Measurements from ENCODE around the gene CLIP1. TPM values are rescaled to one million over a fixed set of nuclear protein-coding genes. Genes with fewer than 3 reads are reported as not detected.
"Not testable (repeated sequence)": the region's sequence is repeated elsewhere in the genome, so short reads cannot be mapped to it uniquely, and the experiment has no call there.

The CLIP1 gene
- polyA plus RNA-seq, 1 of the 3 experiments (the other 2 are of a cell fraction): 33.9 TPM

GRCh38 chr12:122265476-122265875 is 157.0 kb downstream of the CLIP1 start:
- Histone ChIP-seq H3K36me3 (replicated peaks in 1 of 2; ENCODE audit: control insufficient read depth in 1 of 2, insufficient read depth in 2 of 2, low read length in 1 of 2) (peaks cover 23% of the 10 kb centered on the region in 2 experiments), H3K27me3 (ENCODE audit: insufficient read depth) (no peaks in the 10 kb centered on the region), H3K9me2 (no peaks in the 10 kb centered on the region), H3K4me1 (ENCODE audit: control insufficient read depth in 1 of 2, insufficient read depth in 2 of 2, low read depth in 1 of 2, low read length in 1 of 2) (peaks cover 0 to 4% of the 10 kb centered on the region in 2 experiments; a peak in 1 of 4 replicates), H3F3A (replicated peaks; ENCODE audit: insufficient read depth) (peaks cover 21% of the 10 kb centered on the region), H3K4me2 (peak overlapping the region; percentile 87), H2AFZ (ENCODE audit: low read depth) (peak overlapping the region; percentile 88), H3K27ac (ENCODE audit: low read depth in 2 of 2, low read length in 1 of 2) (peak overlapping the region; percentile 86 to 89; a peak in 3 of 4 replicates), H3K9me3 (no peaks in the 10 kb centered on the region), H4K20me1 (ENCODE audit: insufficient read depth) (no peaks in the 10 kb centered on the region), H3K79me2 (ENCODE audit: insufficient read depth) (peaks cover 26% of the 10 kb centered on the region; the same call in 1 of the 2 replicates), H3K9ac (peak overlapping the region; percentile 91), H3K4me3 (ENCODE audit: low read depth in 2 of 2, low read length in 1 of 2) (peak overlapping the region; percentile 84 to 86)
- no peak for DNase-seq
- no peak for TF ChIP-seq TAF1 (IDR thresholded peaks at IDR 0.05; ENCODE audit: borderline replicate concordance, low read depth, low read length)
- TF ChIP-seq FOSL2 (IDR thresholded peaks at IDR 0.05; ENCODE audit: borderline replicate concordance, low read depth): no peak
- TF ChIP-seq PBX3 (IDR thresholded peaks at IDR 0.05): no peak
- TF ChIP-seq RXRA (IDR thresholded peaks at IDR 0.05; ENCODE audit: borderline replicate concordance, low read depth): no peak
- TF ChIP-seq CHD2 (IDR thresholded peaks at IDR 0.05; ENCODE audit: low read length, partially characterized antibody): no peak
- no peak for TF ChIP-seq ZBTB33 (IDR thresholded peaks at IDR 0.05; ENCODE audit: borderline replicate concordance, low read depth)
- TF ChIP-seq POLR2AphosphoS5 (IDR thresholded peaks at IDR 0.05; ENCODE audit: low read depth, low read length): no peak
- TF ChIP-seq JUND (IDR thresholded peaks at IDR 0.05): no peak
- TF ChIP-seq CTCF (IDR thresholded peaks at IDR 0.05): no peak
- no peak for TF ChIP-seq ELF1 (IDR thresholded peaks at IDR 0.05)
- no peak for TF ChIP-seq GABPA (IDR thresholded peaks at IDR 0.05; ENCODE audit: low read depth)
- no peak for TF ChIP-seq EP300 (IDR thresholded peaks at IDR 0.05; ENCODE audit: borderline replicate concordance in 1 of 2, low read depth in 1 of 2, low read length in 1 of 2)
- TF ChIP-seq USF2 (IDR thresholded peaks at IDR 0.05; ENCODE audit: borderline replicate concordance, low read depth, low read length): no peak
- no peak for TF ChIP-seq USF1 (IDR thresholded peaks at IDR 0.05; ENCODE audit: borderline replicate concordance, low read depth)
- TF ChIP-seq IRF3 (IDR thresholded peaks at IDR 0.05; ENCODE audit: low read depth, low read length): no peak
- no peak for TF ChIP-seq MEF2A (IDR thresholded peaks at IDR 0.05; ENCODE audit: borderline replicate concordance, low read depth)
- TF ChIP-seq MAX (IDR thresholded peaks at IDR 0.05; ENCODE audit: low read depth): no peak
- ChIA-PET POLR2A (interaction anchor here (1.0 to 1.3 kb wide), 2 partner anchors 22 to 37 kb away, joined by 3 to 7 read pairs; no protein-coding TSS in a partner anchor), CTCF (interaction anchor here (0.9 to 1.3 kb wide), 2 partner anchors 26 to 39 kb away, joined by 3 to 4 read pairs; partner anchors contain the start of gene DIABLO)
- 0% methylated on average over 1 of the region's 1 CpG for WGBS (ENCODE audit: low lambda C conversion rate)

- H3K4me3 ChIP-seq (ENCODE audit: low read depth in 2 of 2, low read length in 1 of 2); H3K27me3 ChIP-seq (ENCODE audit: insufficient read depth); H3K4me2 ChIP-seq; H2AFZ ChIP-seq (ENCODE audit: low read depth); H3K9me3 ChIP-seq; H4K20me1 ChIP-seq (ENCODE audit: insufficient read depth); DNase-seq; H3K9me2 ChIP-seq; H3K9ac ChIP-seq; H3K27ac ChIP-seq (ENCODE audit: low read depth in 2 of 2, low read length in 1 of 2); H3K4me1 ChIP-seq (ENCODE audit: control insufficient read depth in 1 of 2, insufficient read depth in 2 of 2, low read depth in 1 of 2, low read length in 1 of 2): not testable (repeated sequence)
- POLR2A ChIA-PET: interaction anchor here (0.6 kb wide), 1 partner anchor 22 kb away, joined by 3 read pairs; no protein-coding TSS in a partner anchor
- Histone ChIP-seq H3K36me3 (replicated peaks in 1 of 2; ENCODE audit: control insufficient read depth in 1 of 2, insufficient read depth in 2 of 2, low read length in 1 of 2) (peaks cover 35 to 54% of the 10 kb centered on the region in 2 experiments), H3K79me2 (ENCODE audit: insufficient read depth) (peaks cover 23% of the 10 kb centered on the region; the same call in 1 of the 2 replicates), H3F3A (replicated peaks; ENCODE audit: insufficient read depth) (peaks cover 11% of the 10 kb centered on the region)
- 91% methylated on average over 14 of the region's 14 CpGs for WGBS (ENCODE audit: low lambda C conversion rate)
- CTCF ChIA-PET: interaction anchor here (0.7 to 1.8 kb wide), 2 partner anchors 18 to 102 kb away, joined by 3 read pairs; no protein-coding TSS in a partner anchor
Observed at GRCh38 chr12:122260735-122261134, 161.7 kb downstream of the CLIP1 start.
